ENCODE data around the gene ELFN2.
"Not testable (repeated sequence)": the region's sequence is repeated elsewhere in the genome, so short reads cannot be mapped to it uniquely, and the experiment has no call there.

GRCh38 chr22:37328538-37329237 is 98.6 kb downstream of the ELFN2 start:
- TF ChIP-seq EP300, POLR2AphosphoS5 (IDR thresholded peaks at IDR 0.05): not testable (repeated sequence)
- peak in 1 of 7 experiments; percentile 31 for TF ChIP-seq CTCF (IDR thresholded peaks at IDR 0.05)

All from stomach (tissue), 4 donors.